Tibial nerve (tissue), 3 donors: ENCODE data around the gene IKBIP.

ENCODE experiments used
- CTCF ChIP-seq, 5 experiments: fragments of 200-600 bp in 3 of 5; fragments of 450-650 bp in 2 of 5; sonication (generic) in 3 of 5; IDR thresholded peaks; one replicate each; pipeline ENCODE4 v1.5.1; 2016 to 2019; ENCODE audit warnings: antibody characterized with exemption in 5 of 5, mild to moderate bottlenecking in 3 of 5, moderate library complexity in 2 of 5
- POLR2A ChIP-seq, 2 donors: fragments of 450-650 bp; IDR thresholded peaks; one replicate each; pipeline ENCODE4 v1.6.1; 2017; ENCODE audit warnings: antibody characterized with exemption in 2 of 2, mild to moderate bottlenecking in 2 of 2, moderate library complexity in 2 of 2

DNA sequence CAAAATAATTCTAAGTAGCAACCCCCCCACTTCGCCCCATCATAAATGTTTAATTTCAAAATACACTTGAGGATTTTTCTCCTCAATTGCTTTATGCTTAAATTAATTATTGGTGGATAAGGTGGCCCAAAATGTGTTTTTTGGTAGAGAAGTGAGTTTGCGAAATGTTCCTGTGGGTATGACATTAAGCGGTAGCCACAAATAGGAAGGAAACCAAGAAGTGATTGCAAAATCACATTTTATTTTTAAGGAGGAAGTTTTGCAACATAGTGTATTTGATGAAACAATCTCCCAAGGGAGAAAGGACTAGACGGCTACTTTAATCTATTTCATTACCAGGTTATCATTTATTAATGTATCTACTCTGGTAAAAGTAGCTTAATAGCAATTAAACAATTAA lies 25.6 kb downstream of the IKBIP start:
- no peak for TF ChIP-seq POLR2A (IDR thresholded peaks at IDR 0.05)
- no peak for TF ChIP-seq CTCF (IDR thresholded peaks at IDR 0.05)
